ENCODE results near the gene CLCA1.
A peak's percentile ranks its signal among the peaks of the same experiment; 100 is the strongest.

Gene CLCA1

GRCh38 chr1:86468501-86468977 is at the start of gene CLCA1:
CLCA1 (plus strand) TSS chr1:86468927; CDS start chr1:86468972, 45 bp downstream.
- DNase-seq: no peak

GRCh38 chr1:86419277-86419903 is 49.3 kb upstream of the CLCA1 start:
- peak in 1 of 2 experiments; percentile 11 for DNase-seq

- no peak for DNase-seq
Measured at GRCh38 chr1:86421601-86422280, 47.0 kb upstream of the CLCA1 start.

GRCh38 chr1:86423473-86423872 is 45.3 kb upstream of the CLCA1 start:
- DNase-seq: no peak

GRCh38 chr1:86423873-86424272 is 44.9 kb upstream of the CLCA1 start, which contains the start of gene CLCA2:
CLCA2 (plus strand) TSS chr1:86424171; CDS start chr1:86424248, 77 bp downstream.
- no peak for DNase-seq

GRCh38 chr1:86429122-86429725 is 39.5 kb upstream of the CLCA1 start:
- no peak for DNase-seq

- no peak for DNase-seq
Measured at GRCh38 chr1:86429835-86430234, 38.9 kb upstream of the CLCA1 start.

- DNase-seq: no peak
Measured at GRCh38 chr1:86430376-86430775, 38.4 kb upstream of the CLCA1 start.

- DNase-seq: no peak
Measured at GRCh38 chr1:86434059-86434458, 34.7 kb upstream of the CLCA1 start.

GRCh38 chr1:86435327-86435726 is 33.4 kb upstream of the CLCA1 start:
- no peak for DNase-seq

GRCh38 chr1:86436041-86436440 is 32.7 kb upstream of the CLCA1 start:
- no peak for DNase-seq

- DNase-seq: no peak
Measured at GRCh38 chr1:86441581-86441980, 27.1 kb upstream of the CLCA1 start.

- DNase-seq: no peak
Measured at GRCh38 chr1:86441997-86442396, 26.7 kb upstream of the CLCA1 start.

GRCh38 chr1:86445919-86446318 is 22.8 kb upstream of the CLCA1 start:
- DNase-seq: no peak

GRCh38 chr1:86447198-86447790 is 21.4 kb upstream of the CLCA1 start:
- no peak for DNase-seq

- DNase-seq: no peak
Measured at GRCh38 chr1:86448670-86449069, 20.1 kb upstream of the CLCA1 start.

- no peak for DNase-seq
Measured at GRCh38 chr1:86449103-86449502, 19.6 kb upstream of the CLCA1 start.

- DNase-seq: no peak
Measured at GRCh38 chr1:86450847-86451246, 17.9 kb upstream of the CLCA1 start.

GRCh38 chr1:86453664-86454063 is 15.1 kb upstream of the CLCA1 start:
- no peak for DNase-seq

GRCh38 chr1:86455073-86455472 is 13.7 kb upstream of the CLCA1 start:
- no peak for DNase-seq

GRCh38 chr1:86460998-86461397 is 7.7 kb upstream of the CLCA1 start:
- no peak for DNase-seq

- no peak for DNase-seq
Measured at GRCh38 chr1:86461482-86461881, 7.2 kb upstream of the CLCA1 start.

- DNase-seq: no peak
Measured at GRCh38 chr1:86464819-86465218, 3.9 kb upstream of the CLCA1 start.
